Activated CD4-positive, alpha-beta T cell treated with anti-CD3 and anti-CD28 coated beads for 36 hours (primary cell): Measurements from ENCODE around the gene MAD1L1. TPM values are rescaled to one million over a fixed set of nuclear protein-coding genes. Genes with fewer than 3 reads are reported as not detected.
"Not testable (repeated sequence)": the region's sequence is repeated elsewhere in the genome, so short reads cannot be mapped to it uniquely, and the experiment has no call there.

Experiments used
- ATAC-seq: fragments of 200-7000 bp; cut with Tn5 transposase; one replicate; pipeline ENCODE4 v1.10.0; 2021; ENCODE audit warnings: mild to moderate bottlenecking, moderate library complexity
- CTCF ChIA-PET: fragments of 350-600 bp; sonication (Branson Sonifier 250); formaldehyde crosslinking; loops from one replicate; lab custom pipeline; 2021; ENCODE audit warnings: antibody characterized with exemption; lab: Charles Lee
- POLR2A ChIA-PET: fragments of 350-600 bp; sonication (Branson Sonifier 250); formaldehyde crosslinking; loops from one replicate; lab custom pipeline; 2021; ENCODE audit warnings: antibody characterized with exemption, inconsistent platforms; lab: Charles Lee
- DNase-seq: peaks from one replicate; pipeline ENCODE4 v3.0.0-alpha.2; 2020
- H3K27ac Mint-ChIP-seq: one replicate; pipeline ENCODE4 v1.8.0; 2021; ENCODE audit warnings: mixed read lengths
- H3K27me3 Mint-ChIP-seq: one replicate; pipeline ENCODE4 v1.8.0; 2021; ENCODE audit warnings: mixed read lengths
- H3K36me3 Mint-ChIP-seq: one replicate; pipeline ENCODE4 v1.8.0; 2021; ENCODE audit warnings: low read depth, mixed read lengths
- H3K4me1 Mint-ChIP-seq: one replicate; pipeline ENCODE4 v1.8.0; 2021; ENCODE audit warnings: mixed read lengths
- H3K4me3 Mint-ChIP-seq: one replicate; pipeline ENCODE4 v1.8.0; 2021; ENCODE audit warnings: mild to moderate bottlenecking, moderate library complexity, mixed read lengths
- H3K9me3 Mint-ChIP-seq: one replicate; pipeline ENCODE4 v1.8.0; 2021; ENCODE audit warnings: low read depth, mixed read lengths
- intact Hi-C, 2 experiments: fragments of 100-400 bp; cut with DNase I in 1 of 2; cut with micrococcal nuclease in 1 of 2; formaldehyde crosslinking; loops; one replicate each; pipeline versions ENCODE4 v1.14.2 to v1.15.1; 2022 to 2024; cut with DNase I, micrococcal nuclease
- total RNA-seq, 2 experiments: library from RNA; stranded (reverse); gene quantifications; one replicate each; pipeline ENCODE4 v1.2.3, GENCODE V29; 2021

Gene MAD1L1
- total RNA-seq, 2 experiments from 2014 or later: 50.2 to 61.7 TPM

DNA sequence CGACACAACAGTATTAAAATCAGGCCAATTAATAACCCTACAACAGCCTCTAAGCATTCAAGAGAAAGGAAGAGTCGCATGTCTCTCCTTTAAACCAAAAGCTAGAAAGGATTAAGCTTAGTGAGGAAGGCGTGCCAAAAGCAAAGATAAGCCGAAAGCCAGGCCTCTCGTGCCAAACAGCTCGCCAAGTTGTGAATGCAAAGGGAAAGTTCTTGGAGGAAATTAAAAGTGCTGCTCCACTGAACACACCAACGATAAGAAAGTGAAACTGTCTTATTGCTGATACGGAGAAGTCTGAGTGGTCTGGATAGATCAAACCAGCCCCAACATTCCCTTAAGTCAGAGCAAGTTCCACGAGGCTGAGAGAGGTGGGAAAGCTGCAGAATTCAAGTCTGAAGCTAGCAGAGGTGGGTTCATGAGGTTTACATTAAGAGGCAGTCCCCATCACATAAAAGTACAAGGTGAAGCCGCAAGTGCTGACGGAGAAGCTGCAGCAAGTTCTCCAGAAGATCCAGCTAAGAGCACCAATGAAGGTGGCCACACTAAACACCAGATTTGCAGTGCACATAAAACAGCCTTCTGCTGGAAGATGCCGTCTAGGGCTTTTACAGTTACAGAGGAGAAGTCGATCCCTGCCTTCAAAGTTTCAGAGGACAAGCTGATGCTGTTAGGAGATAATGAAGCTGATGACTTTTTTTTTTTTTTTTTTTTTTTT lies 194.8 kb downstream of the MAD1L1 start:
- Mint-ChIP-seq H3K36me3 (peaks cover 5% of the 10 kb centered on the region), H3K4me1 (peaks cover 55% of the 10 kb centered on the region), H3K9me3 (no peaks in the 10 kb centered on the region), H3K27ac (peak overlapping the region; percentile 89), H3K4me3 (peak overlapping the region; percentile 69), H3K27me3 (no peaks in the 10 kb centered on the region)
- ATAC-seq (peak; percentile 65), DNase-seq (peak; percentile 30)
- CTCF ChIA-PET: interaction anchor here (0.6 to 1.3 kb wide), 2 partner anchors 10 to 98 kb away, joined by 3 read pairs; no protein-coding TSS in a partner anchor
- POLR2A ChIA-PET: interaction anchor here (0.6 kb wide), 1 partner anchor 35 kb away, joined by 5 read pairs; no protein-coding TSS in a partner anchor
- intact Hi-C loops: loop anchor here in 1 of 2 experiments (1.0 to 2.0 kb wide), 2 partner anchors 19 to 111 kb away; no protein-coding TSS in a partner anchor

DNA sequence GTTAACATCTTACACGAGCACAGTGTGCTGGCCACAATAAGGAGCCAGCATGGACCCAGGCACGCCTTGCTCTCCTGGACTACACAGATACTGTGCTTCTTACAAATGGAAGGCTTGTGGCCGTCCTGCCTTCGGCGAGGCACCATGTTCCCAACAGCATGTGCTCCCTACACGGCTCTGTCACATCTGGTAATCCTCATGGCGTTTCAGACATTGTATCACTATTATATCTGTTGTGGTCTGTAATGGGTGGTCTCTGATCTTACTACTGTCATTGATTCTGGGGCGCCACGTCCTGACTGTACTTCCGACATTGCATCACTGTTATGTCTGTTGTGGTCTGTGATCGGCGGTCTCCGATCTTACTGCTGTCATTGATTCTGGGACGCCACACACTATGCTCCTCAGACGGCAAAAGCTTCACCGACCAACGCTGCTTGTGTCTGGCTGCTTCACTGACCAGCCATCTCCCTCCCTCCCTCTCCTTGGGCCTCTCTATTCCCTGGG lies 195.4 kb downstream of the MAD1L1 start:
- Mint-ChIP-seq H3K36me3 (peaks cover 5% of the 10 kb centered on the region), H3K27me3 (no peaks in the 10 kb centered on the region), H3K4me1 (peaks cover 59% of the 10 kb centered on the region), H3K27ac (peak overlapping the region; percentile 89), H3K4me3 (peak overlapping the region; percentile 69), H3K9me3 (no peaks in the 10 kb centered on the region)
- DNase-seq (peak; percentile 47), ATAC-seq (peak; percentile 45)
- ChIA-PET POLR2A (no interaction called here), CTCF (interaction anchor here (1.3 kb wide), 1 partner anchor 10 kb away, joined by 3 read pairs; no protein-coding TSS in a partner anchor)
- intact Hi-C loops: loop anchor here in 1 of 2 experiments (1.0 kb wide), 1 partner anchor 18 kb away; no protein-coding TSS in a partner anchor

DNA sequence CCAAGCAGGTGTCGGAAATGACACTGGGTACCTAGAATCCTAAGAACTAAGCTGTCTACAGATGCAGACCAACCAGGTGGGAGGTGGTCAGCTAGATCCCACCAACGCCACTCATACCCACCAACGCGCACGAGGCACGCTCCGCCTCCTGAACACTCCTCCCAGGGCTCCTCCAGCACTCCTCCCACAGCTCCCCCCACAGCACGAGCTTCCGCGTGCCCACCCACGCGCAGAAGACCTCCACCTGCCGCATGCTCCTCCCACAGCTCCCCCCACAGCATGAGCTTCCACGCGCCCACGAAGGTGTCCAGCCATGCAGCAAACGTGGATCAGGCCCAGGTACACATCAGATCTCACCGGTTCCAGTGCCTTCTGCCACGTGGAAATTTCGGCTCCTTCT lies 196.0 kb downstream of the MAD1L1 start:
- H3K9me3 Mint-ChIP-seq: no peaks in the 10 kb centered on the region
- H3K27ac Mint-ChIP-seq: peak overlapping the region; percentile 89
- H3K27me3 Mint-ChIP-seq: no peaks in the 10 kb centered on the region
- intact Hi-C loops: loop anchor here in 1 of 2 experiments (1.0 kb wide), 1 partner anchor 17 kb away; no protein-coding TSS in a partner anchor
- H3K4me3 Mint-ChIP-seq: no peak overlapping the region
- H3K36me3 Mint-ChIP-seq: peaks cover 3% of the 10 kb centered on the region
- ChIA-PET POLR2A (no interaction called here), CTCF (no interaction called here)
- peaks cover 59% of the 10 kb centered on the region for H3K4me1 Mint-ChIP-seq
- ATAC-seq (no peak), DNase-seq (no peak)

GRCh38 chr7:2036201-2036600 lies 196.5 kb downstream of the MAD1L1 start:
- H3K27ac Mint-ChIP-seq, CTCF ChIA-PET, DNase-seq, ATAC-seq, H3K4me3 Mint-ChIP-seq, POLR2A ChIA-PET, H3K27me3 Mint-ChIP-seq, intact Hi-C loops, H3K9me3 Mint-ChIP-seq, H3K36me3 Mint-ChIP-seq: not testable (repeated sequence)
- H3K4me1 Mint-ChIP-seq: peaks cover 59% of the 10 kb centered on the region

DNA sequence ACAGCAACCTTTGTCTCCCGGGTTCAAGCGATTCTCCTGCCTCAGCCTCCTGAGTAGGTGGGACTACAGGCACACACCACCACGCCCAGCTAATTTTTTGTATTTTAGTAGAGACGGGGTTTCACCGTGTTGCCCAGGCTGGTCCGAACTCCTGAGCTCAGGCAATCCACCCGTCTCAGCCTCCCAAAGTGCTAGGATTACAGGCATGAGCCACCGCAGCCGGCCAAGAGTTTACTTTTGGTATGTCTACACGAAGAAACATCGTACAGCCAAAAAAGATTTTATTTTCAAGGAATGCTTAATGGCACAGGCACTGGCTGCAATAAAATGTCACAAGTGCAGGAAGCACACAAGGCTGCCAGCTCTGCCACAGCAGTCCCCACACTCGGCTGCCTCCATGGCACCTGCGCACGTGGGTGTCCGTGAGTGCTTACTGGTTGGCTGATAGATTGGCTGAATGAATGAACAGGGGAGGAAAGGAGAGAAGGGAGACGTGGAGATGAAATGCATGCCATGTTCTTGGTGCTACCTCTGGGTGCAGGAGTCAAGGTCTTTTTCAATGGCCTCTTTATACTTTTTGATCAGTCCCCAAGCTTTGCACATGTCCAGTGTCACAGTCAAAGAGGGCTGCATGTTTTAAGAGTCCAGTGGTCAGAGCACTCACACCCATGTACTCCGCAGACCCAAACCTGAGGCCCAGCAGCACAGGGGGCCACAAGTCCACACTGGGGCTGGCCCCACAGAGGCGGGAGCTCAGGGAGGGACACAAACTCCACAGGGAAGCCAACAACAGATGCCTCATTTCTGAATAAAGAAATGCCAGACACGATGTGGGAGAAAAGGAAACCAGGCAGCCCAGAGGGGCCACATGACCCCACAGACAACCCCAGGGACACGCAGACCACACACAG lies 198.2 kb downstream of the MAD1L1 start:
- POLR2A ChIA-PET: no interaction called here
- peaks cover 2% of the 10 kb centered on the region for H3K9me3 Mint-ChIP-seq
- ATAC-seq: no peak
- H3K36me3 Mint-ChIP-seq: peaks cover 10% of the 10 kb centered on the region
- H3K4me3 Mint-ChIP-seq: no peak overlapping the region
- H3K27me3 Mint-ChIP-seq: no peaks in the 10 kb centered on the region
- no peak overlapping the region for H3K27ac Mint-ChIP-seq
- no peak for DNase-seq
- CTCF ChIA-PET: no interaction called here
- H3K4me1 Mint-ChIP-seq: peaks cover 51% of the 10 kb centered on the region
- intact Hi-C loops: no loop called here

- POLR2A ChIA-PET: no interaction called here
These were observed 199.1 kb downstream of the MAD1L1 start for GRCh38 chr7:2033586-2034135.

GRCh38 chr7:2032876-2033407 lies 199.8 kb downstream of the MAD1L1 start:
- DNase-seq (no peak), ATAC-seq (no peak)
- Mint-ChIP-seq H3K4me3 (no peak overlapping the region), H3K4me1 (peaks cover 34% of the 10 kb centered on the region), H3K27me3 (no peaks in the 10 kb centered on the region), H3K27ac (no peak overlapping the region), H3K9me3 (peaks cover 12% of the 10 kb centered on the region), H3K36me3 (peaks cover 22% of the 10 kb centered on the region)
- intact Hi-C loops: no loop called here
- CTCF ChIA-PET: interaction anchor here (0.5 kb wide), 1 partner anchor 859 kb away, joined by 3 read pairs; no protein-coding TSS in a partner anchor
- POLR2A ChIA-PET: no interaction called here

More at GRCh38 chr7:2033586-2034135, 199.1 kb downstream of the MAD1L1 start:
- H3K9me3 Mint-ChIP-seq: peaks cover 8% of the 10 kb centered on the region
- intact Hi-C loops: no loop called here
- CTCF ChIA-PET: no interaction called here
- ATAC-seq (no peak), DNase-seq (no peak)
- H3K4me3 Mint-ChIP-seq: no peak overlapping the region
- no peaks in the 10 kb centered on the region for H3K27me3 Mint-ChIP-seq
- no peak overlapping the region for H3K27ac Mint-ChIP-seq
- peaks cover 17% of the 10 kb centered on the region for H3K36me3 Mint-ChIP-seq
- H3K4me1 Mint-ChIP-seq: peaks cover 42% of the 10 kb centered on the region

DNA sequence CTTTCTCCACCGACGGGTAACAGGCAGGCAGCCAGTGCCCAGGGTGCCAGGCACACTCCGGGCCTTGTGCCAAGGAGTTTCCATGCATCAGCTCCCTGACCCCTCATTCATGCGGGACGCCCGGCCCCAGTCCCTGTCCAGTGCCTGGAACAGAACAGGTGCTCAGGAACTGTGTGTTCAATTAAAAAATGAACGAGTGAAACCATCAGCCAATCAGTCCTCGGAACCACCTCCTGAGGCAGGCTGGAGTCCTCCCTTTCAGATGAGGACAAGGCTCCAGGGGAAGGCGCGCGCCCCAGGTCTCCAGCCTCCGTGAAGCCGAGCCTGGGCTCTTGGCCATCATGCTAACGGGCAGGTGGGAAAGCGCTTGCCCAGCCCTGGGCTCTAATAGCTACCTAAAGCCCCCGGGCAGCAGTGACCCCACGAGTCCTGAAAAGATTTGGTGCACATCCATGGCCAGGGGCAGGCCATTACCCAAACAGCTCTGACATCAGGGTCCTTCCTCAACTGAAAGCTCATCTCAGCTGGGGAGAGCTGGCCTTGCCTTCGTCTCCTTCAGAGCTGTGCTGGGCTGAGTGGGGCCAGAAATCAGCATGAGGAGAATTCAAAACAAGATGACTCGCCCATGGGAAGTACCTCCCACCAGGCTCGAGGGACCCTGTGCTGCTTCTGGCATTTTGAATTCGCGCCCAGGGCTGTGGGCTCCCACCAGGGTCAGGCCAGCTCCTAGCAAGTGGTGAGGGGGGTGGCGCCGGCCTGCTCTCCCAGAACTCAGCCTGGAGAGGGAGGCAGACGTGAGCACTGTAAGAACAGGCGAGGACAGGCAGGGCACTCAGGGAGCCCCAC lies 200.5 kb downstream of the MAD1L1 start:
- Mint-ChIP-seq H3K36me3 (peaks cover 24% of the 10 kb centered on the region), H3K9me3 (peaks cover 12% of the 10 kb centered on the region), H3K4me3 (no peak overlapping the region), H3K27me3 (no peaks in the 10 kb centered on the region), H3K27ac (no peak overlapping the region), H3K4me1 (peaks cover 28% of the 10 kb centered on the region)
- peak; percentile 44 for ATAC-seq
- no peak for DNase-seq
- intact Hi-C loops: no loop called here
- ChIA-PET POLR2A (interaction anchor here (0.6 kb wide), 1 partner anchor 9 kb away, joined by 3 read pairs; no protein-coding TSS in a partner anchor), CTCF (interaction anchor here (0.5 kb wide), 1 partner anchor 858 kb away, joined by 3 read pairs; no protein-coding TSS in a partner anchor)

GRCh38 chr7:2031451-2031845 lies 201.3 kb downstream of the MAD1L1 start:
- H3K9me3 Mint-ChIP-seq: peaks cover 16% of the 10 kb centered on the region
- POLR2A ChIA-PET: no interaction called here
- ATAC-seq: peak; percentile 26

More at GRCh38 chr7:2031451-2031845, 201.3 kb downstream of the MAD1L1 start:
- Mint-ChIP-seq H3K36me3 (peaks cover 21% of the 10 kb centered on the region), H3K27ac (no peak overlapping the region), H3K4me3 (no peak overlapping the region), H3K4me1 (peaks cover 21% of the 10 kb centered on the region), H3K27me3 (no peaks in the 10 kb centered on the region)
- no peak for DNase-seq
- CTCF ChIA-PET: interaction anchor here (0.6 kb wide), 1 partner anchor 159 kb away, joined by 3 read pairs; no protein-coding TSS in a partner anchor
- intact Hi-C loops: no loop called here
